Stimulated activated CD8-positive, alpha-beta memory T cell treated with anti-CD3 and anti-CD28 coated beads, Interleukin-15, amount 100 ng/mL, for 4 hours (primary cell): ENCODE results near the gene CREB3L2.
"Not testable (repeated sequence)": the region's sequence is repeated elsewhere in the genome, so short reads cannot be mapped to it uniquely, and the experiment has no call there.

ENCODE experiments used
- DNase-seq, 2 donors: peaks; one replicate each; pipeline ENCODE4 v3.0.0-alpha.2; 2020; ENCODE audit warnings: low read depth in 2 of 2

The CREB3L2 gene

GRCh38 chr7:137838706-137839315 is 163.1 kb downstream of the CREB3L2 start:
- no peak for DNase-seq

- DNase-seq, result no peak
Observed at GRCh38 chr7:137836541-137836940, 165.3 kb downstream of the CREB3L2 start.

GRCh38 chr7:137836113-137836509 is 165.8 kb downstream of the CREB3L2 start:
- DNase-seq, result no peak

- DNase-seq, result no peak
Observed at GRCh38 chr7:137835486-137836112, 166.3 kb downstream of the CREB3L2 start.

GRCh38 chr7:137834552-137834951 is 167.3 kb downstream of the CREB3L2 start:
- no peak for DNase-seq

- DNase-seq, result not testable (repeated sequence)
Observed at GRCh38 chr7:137832990-137833389, 168.9 kb downstream of the CREB3L2 start.

- DNase-seq, result no peak
Observed at GRCh38 chr7:137832382-137832781, 169.5 kb downstream of the CREB3L2 start.

GRCh38 chr7:137831555-137831954 is 170.3 kb downstream of the CREB3L2 start:
- not testable (repeated sequence) for DNase-seq

- DNase-seq, result no peak
Observed at GRCh38 chr7:137829337-137829992, 172.4 kb downstream of the CREB3L2 start.

- no peak for DNase-seq
Observed at GRCh38 chr7:137828456-137828855, 173.4 kb downstream of the CREB3L2 start.

GRCh38 chr7:137825489-137825888 is 176.4 kb downstream of the CREB3L2 start:
- no peak for DNase-seq
